ENCODE data around the gene LZTR1.
A peak's percentile ranks its signal among the peaks of the same experiment; 100 is the strongest.

LZTR1 gene

DNA sequence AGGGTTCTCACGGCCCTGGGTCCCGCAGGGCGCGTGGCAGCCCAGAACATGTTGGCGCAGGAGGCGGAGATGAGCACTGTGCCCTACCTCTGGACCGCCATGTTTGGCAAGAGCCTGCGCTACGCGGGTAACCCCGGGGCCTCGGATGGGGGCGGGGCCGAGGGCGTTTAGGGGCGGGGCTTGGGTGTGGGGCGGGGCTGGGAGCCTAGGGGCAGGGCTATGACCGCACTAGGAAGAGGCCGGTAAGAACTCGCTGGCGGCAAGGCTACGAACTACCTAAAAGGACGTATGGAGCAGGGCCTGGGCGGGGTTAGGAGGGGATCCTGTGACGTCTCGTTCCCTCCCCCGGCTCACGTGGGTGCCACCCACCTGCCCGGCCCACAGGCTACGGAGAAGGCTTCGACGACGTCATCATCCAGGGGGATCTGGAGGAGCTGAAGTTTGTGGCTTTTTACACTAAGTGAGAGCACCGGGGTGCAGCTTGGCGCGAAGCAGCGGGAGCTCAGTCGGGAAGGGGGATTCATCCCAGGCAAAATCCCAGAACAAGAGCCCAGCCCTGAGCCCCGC lies 2.8 kb upstream of the LZTR1 start:
- H3K4me3 ChIP-seq (ENCODE audit: low read depth, low read length) = peak overlapping the region; percentile 6

DNA sequence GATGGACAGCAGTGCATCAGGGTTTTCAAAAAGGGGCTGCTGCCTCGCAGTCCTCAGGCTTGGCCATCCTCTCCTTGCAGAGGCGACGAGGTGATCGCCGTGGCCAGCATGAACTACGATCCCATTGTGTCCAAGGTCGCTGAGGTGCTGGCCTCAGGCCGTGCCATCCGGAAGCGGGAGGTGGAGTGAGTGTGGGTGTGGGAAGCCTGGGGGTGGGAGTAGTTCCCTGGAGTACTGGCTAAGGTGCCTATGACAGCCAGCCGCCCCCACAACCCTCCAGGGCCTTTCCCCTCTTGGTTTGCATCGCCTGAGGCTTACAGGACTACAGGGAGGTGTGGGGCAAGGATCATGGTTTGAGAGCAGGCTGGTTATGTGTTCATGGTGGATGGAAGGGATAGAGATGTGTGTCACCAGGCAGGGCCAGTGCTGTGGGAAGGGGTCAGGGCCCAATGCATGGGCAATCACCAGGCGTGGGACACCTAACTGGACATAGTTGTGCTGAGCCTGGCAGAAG lies 2.1 kb upstream of the LZTR1 start:
- H3K4me3 ChIP-seq (ENCODE audit: low read depth, low read length) = peak overlapping the region; percentile 6

DNA sequence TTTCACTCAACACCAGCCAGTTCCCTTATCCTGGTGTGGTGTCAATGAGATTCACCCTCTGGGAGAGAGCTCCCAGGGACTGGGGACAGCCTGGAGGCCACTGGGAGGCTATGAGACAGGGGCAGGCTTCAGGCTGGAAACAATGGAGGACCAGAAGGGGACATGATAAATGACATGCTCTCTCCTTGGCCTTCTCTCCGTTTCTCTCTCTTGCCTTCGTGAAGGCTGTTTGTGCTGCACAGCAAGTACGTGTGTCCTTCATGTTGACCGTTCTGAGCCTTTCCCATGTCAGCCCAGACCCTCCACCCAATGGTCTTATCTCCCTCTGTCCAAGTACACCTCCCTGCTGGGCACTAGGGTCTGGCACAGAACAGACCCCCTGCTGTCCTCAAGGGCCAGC lies 1.6 kb upstream of the LZTR1 start:
- H3K4me3 ChIP-seq (ENCODE audit: low read depth, low read length) = no peak overlapping the region

- H3K4me3 ChIP-seq (ENCODE audit: low read depth, low read length) = peak overlapping the region; percentile 85
These were observed 967 bp upstream of the LZTR1 start for GRCh38 chr22:20980938-20981722.

GRCh38 chr22:20982563-20982882 lies 426 bp downstream of the LZTR1 start:
- peak overlapping the region; percentile 85 for H3K4me3 ChIP-seq (ENCODE audit: low read depth, low read length)

GRCh38 chr22:20983081-20983771 lies 1.1 kb downstream of the LZTR1 start:
- no peak overlapping the region for H3K4me3 ChIP-seq (ENCODE audit: low read depth, low read length)

- H3K4me3 ChIP-seq (ENCODE audit: low read depth, low read length) = no peak overlapping the region
These were observed 3.6 kb downstream of the LZTR1 start for GRCh38 chr22:20985720-20986119.

GRCh38 chr22:20986365-20986764 lies 4.3 kb downstream of the LZTR1 start:
- no peak overlapping the region for H3K4me3 ChIP-seq (ENCODE audit: low read depth, low read length)

DNA sequence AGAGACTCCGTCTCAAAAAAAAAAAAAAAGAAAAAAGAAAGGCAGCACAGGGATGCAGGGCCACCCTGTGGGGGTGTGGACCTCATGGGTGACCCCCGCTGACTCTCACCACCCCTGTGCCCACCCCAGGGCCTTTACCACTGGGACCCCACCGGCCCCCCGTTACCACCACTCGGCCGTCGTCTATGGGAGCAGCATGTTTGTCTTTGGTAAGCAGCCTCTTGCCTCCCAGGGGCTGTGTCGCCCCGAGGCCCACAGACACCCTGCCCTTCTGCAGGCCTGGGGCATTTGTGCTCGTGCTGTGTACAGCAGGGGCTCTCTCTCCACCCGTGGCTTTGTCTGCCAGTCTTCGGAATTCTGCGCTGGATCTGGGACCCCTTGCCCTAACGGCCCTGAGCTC lies 5.3 kb downstream of the LZTR1 start:
- no peak overlapping the region for H3K4me3 ChIP-seq (ENCODE audit: low read depth, low read length)

GRCh38 chr22:20988573-20989322 lies 6.7 kb downstream of the LZTR1 start:
- no peak overlapping the region for H3K4me3 ChIP-seq (ENCODE audit: low read depth, low read length)

GRCh38 chr22:20989323-20990138 lies 7.4 kb downstream of the LZTR1 start:
- H3K4me3 ChIP-seq (ENCODE audit: low read depth, low read length) = no peak overlapping the region

- H3K4me3 ChIP-seq (ENCODE audit: low read depth, low read length) = no peak overlapping the region
These were observed 8.4 kb downstream of the LZTR1 start for GRCh38 chr22:20990184-20991180.

GRCh38 chr22:20991252-20992055 lies 9.4 kb downstream of the LZTR1 start:
- H3K4me3 ChIP-seq (ENCODE audit: low read depth, low read length) = no peak overlapping the region

DNA sequence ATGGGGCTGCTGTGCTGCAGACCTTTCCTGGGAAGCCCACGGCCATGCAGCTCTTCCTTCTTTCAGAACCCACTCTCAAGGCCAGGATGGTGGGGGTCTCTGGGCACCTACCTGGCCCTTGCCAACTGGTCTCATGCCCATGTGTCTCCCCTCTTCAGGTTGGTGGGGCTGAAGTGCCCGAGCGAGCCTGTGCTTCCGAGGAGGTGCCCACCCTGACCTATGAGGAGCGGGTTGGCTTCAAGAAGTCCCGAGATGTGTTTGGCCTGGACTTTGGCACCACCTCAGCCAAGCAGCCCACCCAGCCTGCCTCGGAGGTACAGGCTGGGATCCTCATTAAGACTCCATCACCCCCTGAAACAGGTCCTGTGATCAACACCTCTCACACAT lies 10.0 kb downstream of the LZTR1 start:
- H3K4me3 ChIP-seq (ENCODE audit: low read depth, low read length) = no peak overlapping the region

DNA sequence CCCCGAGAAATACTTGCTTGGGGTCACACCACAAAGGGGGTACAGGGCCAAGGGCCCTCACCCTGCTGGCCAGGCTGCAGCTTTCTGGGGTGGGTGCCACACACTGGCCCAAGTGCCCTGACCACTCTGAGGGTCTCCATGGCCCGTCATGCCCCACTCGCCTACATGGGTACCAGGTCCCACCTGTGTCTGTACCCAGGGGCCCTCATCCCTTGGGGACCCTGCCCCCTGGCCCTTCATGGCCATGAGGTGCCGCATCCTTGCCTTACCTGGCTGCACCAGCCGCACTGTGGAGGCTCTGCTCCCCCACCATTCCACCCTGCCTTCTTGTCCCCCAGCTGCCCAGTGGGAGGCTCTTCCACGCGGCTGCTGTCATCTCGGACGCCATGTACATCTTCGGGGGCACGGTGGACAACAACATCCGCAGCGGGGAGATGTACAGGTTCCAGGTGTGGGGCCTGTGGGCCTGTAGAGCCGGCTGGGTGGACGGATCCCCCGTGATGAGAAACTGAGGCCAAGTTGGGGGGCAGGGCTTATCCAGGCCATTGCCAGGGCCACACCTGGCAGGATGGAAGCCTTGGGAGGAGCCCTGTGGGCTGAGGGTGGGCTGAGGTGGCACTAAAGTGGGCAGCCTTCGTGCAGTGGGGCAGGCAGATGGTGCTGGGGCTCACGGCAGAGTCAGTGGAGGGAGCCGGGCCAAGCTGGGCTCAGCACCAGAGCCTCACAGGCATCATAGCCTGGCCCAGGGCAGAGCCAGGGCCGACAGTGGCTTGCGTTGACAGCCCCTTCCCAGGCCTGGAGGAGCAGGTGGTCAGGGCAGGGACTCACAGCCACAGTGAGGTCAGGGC lies 10.6 kb downstream of the LZTR1 start:
- no peak overlapping the region for H3K4me3 ChIP-seq (ENCODE audit: low read depth, low read length)

GRCh38 chr22:20993304-20994127 lies 11.4 kb downstream of the LZTR1 start:
- no peak overlapping the region for H3K4me3 ChIP-seq (ENCODE audit: low read depth, low read length)
